Medulla oblongata (tissue), 1 donor: ENCODE data around the gene UBE3A.

Experiments used
- DNase-seq: peaks from one replicate; pipeline ENCODE4 v3.0.0-alpha.2; 2015; ENCODE audit errors: extremely low spot score

UBE3A gene

DNA sequence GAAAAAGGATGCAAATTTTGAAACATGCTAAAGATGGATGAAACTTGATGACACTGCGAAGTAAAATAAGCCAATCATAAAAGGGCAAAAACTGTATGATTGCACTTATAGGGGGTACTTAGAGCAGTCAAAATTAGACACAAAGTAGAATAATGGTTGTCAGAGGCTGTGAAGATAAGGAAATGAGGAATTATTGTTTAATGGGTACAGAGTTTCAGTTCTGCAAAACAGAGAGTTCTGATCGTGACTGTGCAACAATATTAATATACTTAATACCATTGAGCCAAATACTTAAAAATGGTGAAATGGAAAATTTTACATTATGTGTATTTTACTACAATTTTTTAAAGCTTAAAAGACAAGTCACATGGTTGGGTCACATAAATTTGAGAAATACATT is 35.1 kb downstream of the UBE3A start:
- DNase-seq: no peak

DNA sequence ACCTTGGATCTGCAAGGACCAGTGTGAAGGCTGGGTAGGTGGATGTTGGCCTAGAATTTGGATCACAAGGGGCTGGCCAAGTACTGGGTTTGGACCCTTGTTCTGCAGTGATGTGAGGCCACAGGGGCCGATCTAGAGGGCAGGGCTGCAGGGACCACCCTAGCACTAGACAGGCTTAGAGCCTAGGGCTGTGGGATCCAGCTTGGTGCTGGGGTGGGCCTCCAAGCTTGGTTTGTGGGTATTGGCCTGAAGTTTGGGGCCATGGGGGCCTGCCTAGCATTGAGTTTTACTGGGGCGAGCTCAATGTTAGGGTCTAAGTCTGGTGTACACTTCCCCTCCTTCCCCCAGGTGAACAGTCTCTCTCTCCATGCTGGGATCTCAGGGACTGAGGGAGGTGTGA is 36.5 kb downstream of the UBE3A start:
- no peak for DNase-seq

DNA sequence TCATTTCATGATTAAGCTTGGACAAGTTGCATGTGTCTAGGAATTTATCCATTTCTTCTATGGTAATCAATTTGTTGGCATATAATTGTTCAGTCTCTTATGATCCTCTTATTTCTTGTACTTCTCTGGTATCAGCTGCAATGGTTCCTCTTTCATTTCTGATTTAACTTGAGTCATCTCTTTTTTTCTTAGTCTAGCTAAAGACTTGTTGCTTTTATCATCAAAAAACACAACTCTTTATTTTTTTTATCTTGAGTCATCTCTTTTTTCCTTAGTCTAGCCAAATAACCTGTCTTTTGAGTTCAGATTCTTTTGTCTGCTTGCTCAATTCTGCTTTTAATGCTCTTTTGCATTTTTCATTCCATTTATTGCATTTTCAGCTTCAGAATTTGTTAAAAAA is 37.3 kb downstream of the UBE3A start:
- DNase-seq: no peak

DNA sequence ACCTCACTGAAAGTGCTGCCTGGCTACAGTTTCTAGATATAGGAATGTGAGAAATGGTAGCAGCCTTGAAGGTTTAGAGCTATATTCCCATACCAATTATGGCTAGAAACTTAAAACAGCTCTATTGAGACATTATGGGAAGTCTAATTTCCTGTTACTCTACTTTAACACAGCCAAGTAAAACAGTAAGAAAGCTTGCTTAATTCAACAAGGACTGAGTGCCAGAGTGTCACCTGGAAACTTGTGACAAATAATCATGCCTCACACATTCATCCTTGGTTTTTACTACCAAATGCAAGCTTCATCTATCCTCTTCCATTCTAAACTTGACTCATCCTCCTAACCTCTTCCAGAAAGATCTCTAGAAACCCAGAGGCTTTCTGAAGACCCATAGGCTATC is 41.7 kb downstream of the UBE3A start:
- no peak for DNase-seq

DNA sequence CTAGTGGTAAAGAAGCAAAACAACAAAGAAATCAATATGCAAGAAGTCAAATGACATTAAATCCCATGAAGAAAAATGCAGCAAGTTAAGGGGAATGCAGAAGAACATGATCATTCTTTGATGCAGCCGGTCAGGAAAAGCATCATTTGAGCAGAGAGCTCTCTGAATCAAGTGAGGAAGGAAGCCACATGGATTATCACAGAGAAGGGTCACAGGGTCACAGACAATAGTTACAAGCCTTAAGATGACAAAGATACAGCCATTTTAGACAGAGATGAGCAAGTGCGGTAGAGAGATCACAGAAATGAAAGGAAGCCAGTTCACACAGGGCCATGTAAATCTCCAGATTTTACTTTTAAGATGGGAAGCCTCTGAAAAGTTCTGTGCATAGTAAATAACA is 43.9 kb downstream of the UBE3A start:
- no peak for DNase-seq

DNA sequence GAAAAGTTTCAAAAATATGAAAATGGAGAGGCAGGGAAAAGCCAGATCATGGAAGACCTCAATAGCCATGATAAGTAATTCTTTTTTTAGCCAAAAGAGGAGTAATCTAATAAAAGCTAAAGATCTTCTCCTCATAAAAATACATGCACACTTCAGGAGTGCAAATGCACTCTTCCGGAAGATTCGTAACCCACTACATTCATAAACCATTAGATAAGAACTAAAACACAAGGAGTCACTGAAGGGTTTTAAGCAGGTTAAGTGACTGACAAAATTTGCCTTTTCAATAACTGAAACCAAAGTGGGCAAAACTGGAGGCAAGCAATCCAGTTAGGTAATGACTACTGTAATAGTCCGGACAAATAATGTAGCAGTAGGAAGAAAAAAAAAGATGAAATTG is 46.0 kb downstream of the UBE3A start:
- DNase-seq: no peak

DNA sequence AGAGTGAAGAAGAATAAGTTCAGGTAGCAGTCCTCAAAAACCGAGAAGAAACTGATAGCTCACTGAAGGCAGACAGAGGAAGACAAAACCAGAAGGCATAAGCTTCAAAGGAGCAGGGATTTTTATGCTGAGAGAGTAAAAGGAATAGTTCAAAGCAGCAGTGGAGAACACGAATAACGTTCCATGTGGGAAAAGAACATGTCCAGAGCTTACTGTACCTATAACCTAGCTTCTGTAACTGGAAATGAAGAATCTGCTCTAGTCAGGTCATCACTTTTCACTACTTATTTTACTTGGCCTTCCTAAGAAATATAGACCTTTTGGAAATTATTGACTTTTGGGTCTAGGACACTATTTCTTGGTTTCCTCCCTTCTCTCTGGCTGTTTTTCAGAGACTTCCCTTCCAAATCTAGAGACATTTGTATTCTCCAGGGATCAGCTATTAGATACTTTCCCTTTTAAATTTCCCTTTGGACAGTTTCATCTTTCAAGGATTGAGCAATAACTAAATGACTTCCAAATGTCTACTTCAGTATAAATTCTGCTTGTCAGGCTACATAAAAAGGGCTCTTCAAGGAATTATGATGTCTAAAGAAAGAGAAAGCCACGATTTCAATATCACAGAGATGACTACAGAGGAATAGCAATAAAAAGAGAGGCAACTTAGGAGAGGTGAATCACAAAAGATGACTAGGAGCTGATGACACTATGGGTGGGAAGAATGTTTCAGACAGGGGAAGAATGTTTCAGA is 46.7 kb downstream of the UBE3A start:
- no peak for DNase-seq

DNA sequence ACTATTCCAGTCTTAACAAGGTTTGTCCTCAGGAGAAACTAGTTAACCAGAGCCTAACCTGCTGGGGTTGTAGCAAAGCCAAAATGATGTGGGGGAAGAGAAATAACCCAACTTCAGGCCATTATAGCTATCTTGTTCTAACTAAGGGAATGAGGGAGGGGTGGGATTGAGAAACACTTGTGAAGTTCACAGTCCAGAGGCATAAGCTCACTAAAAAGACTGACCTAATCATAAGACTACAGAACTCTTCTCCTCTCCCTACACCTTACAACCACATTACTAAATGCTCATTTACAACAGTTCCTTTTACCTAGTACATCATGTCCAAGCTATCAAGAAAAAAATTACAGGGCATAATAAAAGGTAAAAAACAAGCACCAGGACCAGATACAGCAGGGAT is 52.8 kb downstream of the UBE3A start:
- no peak for DNase-seq

DNA sequence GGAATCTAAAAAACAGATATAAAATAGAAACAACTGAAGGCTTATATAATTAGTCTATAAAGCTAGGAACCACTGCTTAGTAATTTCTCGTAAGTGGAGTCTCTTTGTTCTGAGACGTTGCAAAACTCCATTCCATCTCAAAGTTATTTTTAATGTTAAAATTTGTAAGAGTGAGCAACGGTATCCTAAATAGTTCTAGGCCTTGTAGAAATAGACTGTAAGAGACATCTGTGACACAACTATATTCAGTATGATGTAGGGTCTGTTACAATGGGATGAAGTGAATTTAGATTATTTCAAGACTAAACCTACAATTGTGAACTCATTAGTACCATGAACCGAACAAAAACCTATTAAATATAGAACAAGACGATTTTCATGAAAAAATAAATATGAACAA is 57.2 kb downstream of the UBE3A start:
- DNase-seq: no peak

DNA sequence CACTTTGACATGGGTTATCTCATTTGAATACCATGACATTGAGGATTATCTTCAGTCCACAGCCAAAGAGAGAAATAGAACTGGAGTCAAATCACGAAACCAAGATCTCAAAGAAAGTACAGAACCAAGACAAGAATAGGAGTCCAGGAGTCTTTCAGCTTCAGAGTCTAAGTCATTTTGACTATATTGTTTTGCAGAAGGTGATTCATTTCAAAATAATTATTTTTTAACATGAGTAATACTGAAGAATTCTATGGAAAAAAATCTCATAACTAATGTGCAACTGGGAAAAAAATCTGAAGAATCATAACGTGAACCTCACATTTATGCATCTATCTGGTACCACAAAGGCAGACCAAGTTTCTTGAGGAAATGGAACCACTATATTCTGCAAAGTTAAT is 60.3 kb downstream of the UBE3A start:
- no peak for DNase-seq

DNA sequence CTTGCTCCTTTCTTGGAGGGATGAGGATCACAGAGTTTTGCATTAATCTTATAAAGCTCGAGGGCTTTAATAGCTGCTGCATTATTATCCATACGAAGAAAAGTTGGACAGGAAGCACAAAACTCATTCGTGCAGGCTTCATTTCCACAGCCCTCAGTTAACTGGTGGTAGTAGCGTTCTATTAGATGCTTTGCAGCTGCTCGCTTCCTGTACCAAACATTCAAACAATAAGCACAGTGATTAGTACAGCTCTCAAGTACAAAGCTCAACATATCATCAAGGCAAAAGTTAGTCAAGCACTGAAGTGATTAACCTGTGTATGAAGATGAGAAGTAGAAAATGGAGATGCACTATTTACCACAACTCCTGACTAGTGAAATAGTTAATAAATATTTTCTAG is 63.3 kb downstream of the UBE3A start:
- no peak for DNase-seq

DNA sequence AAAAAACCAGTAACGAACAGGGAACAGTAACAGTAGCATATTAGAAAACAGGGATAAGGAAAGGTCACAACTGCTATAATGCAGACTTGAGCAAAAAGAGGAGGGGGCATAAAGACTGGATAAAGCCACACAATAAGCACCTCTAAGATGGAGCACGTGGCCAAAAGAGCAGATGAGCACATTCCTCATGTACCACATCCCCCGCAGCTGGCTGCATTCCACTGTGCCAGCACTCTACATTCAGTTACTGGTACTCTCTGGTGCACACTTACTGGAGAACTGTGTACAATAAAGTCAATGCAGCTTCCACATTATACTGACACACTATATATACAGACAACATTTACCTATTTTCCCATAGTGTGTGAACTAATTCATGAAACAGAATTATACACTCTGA is 64.7 kb downstream of the UBE3A start:
- no peak for DNase-seq

DNA sequence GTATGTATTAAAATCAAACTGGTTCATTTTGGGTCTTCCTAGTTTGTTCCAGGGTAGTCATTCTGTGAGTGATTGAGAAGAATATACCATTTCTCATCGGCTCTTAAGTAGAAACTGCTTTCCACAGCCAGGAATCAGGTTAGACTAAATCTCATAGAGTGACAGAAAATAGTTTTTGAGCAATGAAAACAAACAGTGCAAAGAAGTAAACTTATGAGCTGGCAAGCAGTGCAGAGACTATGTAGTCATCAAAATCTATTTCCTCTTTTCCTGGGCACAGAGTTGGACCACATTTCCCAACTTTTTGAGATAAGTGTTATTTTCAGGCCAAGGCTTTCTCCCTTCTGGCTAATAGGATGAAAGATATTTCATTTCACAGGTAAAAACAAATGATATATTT is 66.5 kb downstream of the UBE3A start:
- DNase-seq: no peak

DNA sequence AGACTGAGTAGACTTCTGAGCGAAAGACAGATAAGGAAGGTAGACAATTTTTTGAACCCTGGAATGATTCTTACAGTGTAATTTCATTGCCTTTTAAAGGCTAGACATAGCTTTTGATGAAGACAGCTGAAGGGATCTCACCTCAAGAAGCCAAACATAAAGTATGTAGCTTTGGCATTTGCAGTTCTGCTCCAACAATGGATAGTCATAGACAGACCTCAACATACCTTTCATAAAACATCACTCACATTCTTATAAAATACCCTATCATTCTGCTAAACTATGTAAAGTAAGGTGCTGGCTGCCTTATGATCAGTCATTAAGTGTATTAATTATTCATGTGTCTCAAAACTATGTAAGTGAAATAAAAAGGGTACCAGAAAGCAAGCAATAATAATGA is 70.0 kb downstream of the UBE3A start:
- no peak for DNase-seq

DNA sequence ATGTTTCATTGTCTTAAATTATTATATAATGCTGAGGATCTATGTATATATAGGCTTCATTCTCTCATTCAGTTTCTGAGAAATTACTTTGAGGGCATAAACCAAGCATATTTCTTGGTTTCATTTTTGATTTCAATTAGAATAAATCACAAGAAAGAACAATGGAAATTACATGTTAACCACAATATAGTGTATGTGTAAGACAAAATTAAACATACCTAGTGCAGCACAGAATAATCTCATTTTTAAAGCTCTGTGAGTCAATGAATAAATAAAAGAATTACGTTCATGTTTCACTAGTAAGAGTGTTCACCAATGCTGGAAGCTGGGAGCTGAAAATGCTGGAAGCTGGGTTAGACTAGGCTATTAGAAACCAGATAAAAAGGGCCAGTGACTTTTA is 72.8 kb downstream of the UBE3A start:
- no peak for DNase-seq

DNA sequence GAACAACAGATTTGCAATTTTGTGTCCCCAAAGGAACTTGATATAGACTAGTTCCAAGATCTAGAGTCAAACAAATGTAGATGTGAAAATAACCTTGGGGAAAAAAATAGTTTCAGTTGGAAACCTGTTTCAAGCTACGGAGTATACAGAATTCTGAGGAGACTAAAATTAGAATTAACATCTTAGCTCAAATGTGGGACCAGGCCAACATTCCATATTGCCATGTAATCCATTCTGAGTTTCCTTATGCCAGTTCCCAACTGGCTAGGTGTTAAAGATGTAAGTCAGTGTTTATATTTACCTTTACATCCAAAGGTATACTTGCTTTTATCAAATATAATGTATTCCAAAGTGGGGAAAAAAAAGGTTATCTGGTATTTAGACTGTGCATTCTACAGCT is 76.3 kb downstream of the UBE3A start:
- no peak for DNase-seq

DNA sequence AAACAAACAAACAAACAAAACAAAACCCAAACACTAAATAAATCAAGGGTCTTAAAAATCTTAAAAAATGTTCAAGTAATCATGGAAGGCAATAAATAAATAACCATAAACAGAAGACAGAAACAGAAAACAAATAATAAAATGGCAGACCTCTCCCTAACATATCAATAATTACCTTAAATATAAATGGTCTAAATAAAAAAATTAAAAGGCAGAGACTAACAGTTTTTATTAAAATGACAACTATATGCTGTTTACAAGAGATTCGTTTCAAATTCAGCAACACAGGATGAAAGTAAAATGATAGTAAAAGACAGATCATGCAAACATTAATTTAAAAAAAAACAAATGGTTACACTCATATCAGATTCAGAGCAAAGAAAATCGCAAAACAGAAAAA is 91.1 kb downstream of the UBE3A start:
- DNase-seq: no peak

DNA sequence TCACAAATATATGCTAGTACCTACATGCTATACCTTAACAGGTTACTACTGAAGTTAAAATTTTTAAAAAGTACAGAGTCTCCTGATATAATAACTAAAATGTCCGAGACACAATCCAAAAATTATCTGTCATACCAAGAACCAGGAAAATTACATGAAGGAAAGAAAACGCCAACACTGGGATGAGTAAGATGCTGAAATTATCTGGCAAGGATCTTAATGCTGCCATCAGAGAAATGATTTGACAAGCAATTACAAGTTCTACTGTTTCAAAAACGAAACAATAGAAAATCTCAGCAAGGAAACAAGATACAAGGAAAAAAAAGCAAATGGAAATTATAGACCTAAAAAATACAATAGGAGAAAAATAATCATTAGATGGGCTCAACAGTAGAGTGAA is 92.5 kb downstream of the UBE3A start:
- no peak for DNase-seq

DNA sequence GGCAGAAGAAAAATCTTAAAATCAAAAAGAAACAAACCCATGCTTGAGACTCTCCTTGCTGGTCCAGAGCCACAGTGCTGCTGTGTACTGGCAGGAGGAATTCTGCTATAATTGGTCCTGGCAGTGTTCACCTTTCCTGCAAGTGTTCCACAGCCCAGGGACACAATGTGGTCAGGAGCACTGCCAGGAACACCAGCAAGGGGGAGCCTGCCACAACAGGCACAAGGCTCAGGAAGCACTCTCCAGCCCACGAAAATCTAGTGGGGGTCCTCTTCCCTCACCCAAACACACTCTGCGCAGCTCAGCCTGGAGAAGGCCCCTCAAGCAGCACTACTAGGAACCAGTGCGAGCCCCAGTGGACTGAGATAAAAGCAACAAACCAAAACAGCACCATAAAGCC is 92.9 kb downstream of the UBE3A start:
- DNase-seq: peak; percentile 65

DNA sequence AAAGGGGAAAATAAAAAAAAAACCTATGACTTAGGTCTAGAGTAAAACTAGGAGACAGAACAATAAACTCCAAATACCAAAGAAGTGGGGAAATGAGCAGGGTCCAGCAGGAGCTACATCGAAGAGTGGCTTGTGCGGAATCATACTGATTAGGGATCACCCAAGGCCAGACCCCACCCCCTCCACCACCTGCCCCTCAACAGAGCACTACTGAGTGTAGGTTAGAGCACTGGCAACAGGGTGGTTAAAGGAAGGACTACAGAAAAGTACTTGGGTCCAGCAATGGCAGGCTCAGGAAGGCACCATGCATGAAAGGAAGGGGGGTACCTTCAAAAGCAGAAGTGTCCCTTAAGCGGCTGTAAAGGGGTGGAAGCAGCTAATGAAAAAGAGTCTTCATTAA is 96.2 kb downstream of the UBE3A start:
- no peak for DNase-seq

DNA sequence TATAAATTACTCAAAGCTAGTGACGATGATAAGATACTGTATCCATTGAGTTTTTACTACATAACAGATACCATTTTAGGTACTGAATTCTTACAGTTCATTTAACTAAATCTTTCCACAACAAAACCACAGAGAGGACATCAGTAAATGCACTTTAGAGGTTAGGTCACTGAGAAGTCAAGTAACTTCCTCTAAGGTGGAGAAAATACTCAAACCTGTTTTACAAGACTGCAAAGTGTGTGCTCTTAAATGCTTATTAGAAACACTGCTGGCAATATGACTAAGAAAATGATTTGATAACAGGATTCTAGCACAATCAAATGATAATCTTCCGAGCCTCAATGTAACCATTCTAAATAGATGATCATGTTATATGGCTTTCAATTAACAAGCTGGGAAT is 99.4 kb downstream of the UBE3A start:
- DNase-seq: no peak

DNA sequence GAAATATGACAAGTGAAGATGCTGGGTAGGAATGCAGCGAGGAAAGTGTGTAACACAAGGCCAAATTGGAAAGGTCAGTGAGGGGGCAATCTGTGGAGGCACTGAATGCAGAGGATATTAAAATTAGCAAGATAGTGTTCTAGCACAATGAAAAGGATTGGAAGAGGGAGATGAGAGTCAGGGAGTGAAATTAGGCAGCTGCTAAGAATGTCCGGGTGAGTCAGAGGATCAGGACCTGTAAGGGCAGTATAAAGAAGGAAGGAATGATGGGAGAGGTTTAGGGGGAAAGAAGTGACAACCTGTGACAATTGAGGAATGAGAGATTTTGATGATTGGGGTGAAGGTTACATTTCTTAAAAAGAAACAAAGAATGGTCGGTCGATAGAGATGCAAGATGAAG is 103.5 kb downstream of the UBE3A start:
- DNase-seq: no peak

DNA sequence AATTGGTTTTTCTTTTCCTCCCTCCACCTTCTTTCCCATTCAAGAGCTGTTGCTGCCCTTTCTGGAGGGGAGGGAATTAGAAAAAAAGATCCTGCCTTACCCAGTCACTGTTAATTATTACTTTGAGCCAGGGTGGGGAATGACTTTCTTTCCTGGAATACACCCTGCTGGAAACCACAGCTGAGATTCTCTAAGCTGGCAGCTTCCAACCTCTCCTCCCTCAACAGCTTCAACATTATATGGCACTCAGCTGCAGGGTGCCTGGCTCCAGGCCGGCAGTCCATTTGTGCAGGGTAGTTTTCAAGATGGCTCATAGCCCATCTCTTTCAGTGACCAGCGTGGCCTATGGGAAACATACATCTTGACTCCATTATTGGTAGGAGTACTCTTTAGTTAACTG is 105.8 kb downstream of the UBE3A start:
- DNase-seq: peak; percentile 12

DNA sequence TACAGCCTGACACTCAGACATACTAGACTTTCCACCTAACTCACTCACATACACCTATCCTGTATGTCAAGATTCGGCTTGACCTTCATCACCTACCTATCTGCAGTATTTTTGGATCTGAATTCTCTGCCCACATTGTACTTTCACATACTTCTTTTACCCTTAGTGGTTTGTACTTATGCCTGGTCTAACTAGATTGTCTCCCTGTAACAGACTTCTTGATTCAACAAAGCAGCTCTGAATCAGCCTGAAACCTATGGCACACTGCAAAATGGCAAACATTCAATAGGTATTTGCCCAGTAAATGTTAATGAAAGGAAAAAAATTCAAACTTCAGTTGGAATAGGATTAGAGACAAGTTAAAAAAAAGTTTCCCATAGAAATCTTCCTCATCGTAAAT is 106.5 kb downstream of the UBE3A start:
- DNase-seq: no peak
